Esophagus muscularis mucosa (tissue), 4 donors: ENCODE measurements around the gene CKLF. TPM values are rescaled to one million over a fixed set of nuclear protein-coding genes. Genes with fewer than 3 reads are reported as not detected.

Source experiments
- DNase-seq: peaks from one replicate; pipeline ENCODE4 v3.0.0-alpha.2; 2017; ENCODE audit errors: extremely low spot score
- H3K27ac ChIP-seq, 4 donors: fragments of 200-600 bp; sonication (generic); replicated peaks in 1 of 4; 1 replicate in 3 of 4; 2 replicates in 1 of 4; pipeline ENCODE4 v1.5.1; 2016 to 2019; ENCODE audit warnings: mild to moderate bottlenecking in 1 of 4
- H3K27me3 ChIP-seq, 4 donors: fragments of 200-600 bp; sonication (generic); one replicate each; pipeline versions ENCODE4 v1.5.1 to v1.6.0; 2016 to 2019
- H3K36me3 ChIP-seq, 4 donors: fragments of 200-600 bp; sonication (generic); one replicate each; pipeline ENCODE4 v1.5.1; 2016 to 2019
- H3K4me1 ChIP-seq, 4 donors: fragments of 200-600 bp; sonication (generic); one replicate each; pipeline ENCODE4 v1.5.1; 2016 to 2019
- H3K4me3 ChIP-seq, 4 donors: fragments of 200-600 bp; sonication (generic); 1 replicate in 2 of 4; 2 replicates in 2 of 4; pipeline ENCODE4 v1.5.1; 2016 to 2019; ENCODE audit warnings: mild to moderate bottlenecking in 4 of 4, moderate library complexity in 1 of 4
- H3K9me3 ChIP-seq, 4 donors: fragments of 200-600 bp; sonication (generic); 1 replicate in 3 of 4; 2 replicates in 1 of 4; pipeline ENCODE4 v1.5.1; 2016 to 2019
- EP300 ChIP-seq: sonication (generic); formaldehyde crosslinking; IDR thresholded peaks from one replicate; pipeline ENCODE4 v1.6.1; 2017; ENCODE audit warnings: antibody characterized with exemption
- POLR2A ChIP-seq: fragments of 450-650 bp; IDR thresholded peaks from one replicate; pipeline ENCODE4 v1.6.1; 2017; ENCODE audit warnings: antibody characterized with exemption, moderate library complexity, mild to moderate bottlenecking, low read depth
- POLR2AphosphoS5 ChIP-seq, 2 donors: sonication (generic); formaldehyde crosslinking; IDR thresholded peaks; one replicate each; pipeline ENCODE4 v1.6.1; 2017; ENCODE audit warnings: antibody characterized with exemption in 2 of 2
- WGBS: methylation state at CpG from one replicate; pipeline ENCODE4 v1.1.5; 2018; 5-methylcytosine and 5-hydroxymethylcytosine counted together
- intact Hi-C: fragments of 100-400 bp; cut with DNase I; formaldehyde crosslinking; loops from one replicate; pipeline ENCODE4 v1.15.1; 2023
- total RNA-seq, 4 donors: library from RNA; depleted of rRNA; stranded (reverse); fragments of >200 nt; gene quantifications; one replicate each; pipeline versions ENCODE4 v1.1.0 to v1.2.1, GENCODE V29; 2016
- TF ChIP-seq, protein P1 (sequence below), 3 experiments: fragments of 200-600 bp in 2 of 3; fragments of 450-650 bp in 1 of 3; sonication (generic) in 2 of 3; IDR thresholded peaks; one replicate each; pipeline ENCODE4 v1.5.1; 2017 to 2019; ENCODE audit warnings: antibody characterized with exemption in 3 of 3, mild to moderate bottlenecking in 2 of 3, moderate library complexity in 1 of 3

CKLF gene
- total RNA-seq, 4 donors from 2014 or later, result 18.1 to 28.2 (median 24.2) TPM

DNA sequence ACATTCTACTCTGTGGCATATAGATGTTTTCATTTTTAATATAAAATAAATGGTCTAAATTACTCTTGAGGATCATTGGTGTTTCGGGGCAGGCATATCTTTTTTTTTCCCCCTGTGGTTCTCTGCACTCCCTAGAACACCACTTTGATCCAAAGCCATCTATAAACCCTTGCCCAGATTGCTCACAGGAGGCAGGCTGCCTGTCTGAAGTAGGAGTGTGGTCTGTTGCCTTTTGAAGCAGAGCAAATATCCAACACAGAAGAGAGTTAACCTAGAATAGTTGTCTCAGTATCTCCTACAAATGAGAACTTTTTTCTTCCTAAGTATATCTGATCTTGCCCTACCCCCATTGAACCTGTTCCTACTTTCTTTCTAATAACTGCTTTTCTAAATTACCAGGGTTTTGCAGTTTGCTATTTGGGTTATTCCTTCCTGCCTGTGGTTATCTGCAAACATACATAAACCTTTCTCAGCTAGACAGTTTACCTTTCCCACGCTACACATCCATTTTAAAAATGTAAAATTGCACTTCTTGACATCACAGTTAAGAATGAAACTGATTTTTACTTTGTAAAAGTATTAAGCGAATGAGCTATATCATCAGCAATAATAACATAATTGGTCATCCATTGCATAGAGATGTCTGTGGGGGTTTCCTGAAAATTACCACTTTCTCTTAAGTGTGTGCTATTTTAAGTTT lies 9.2 kb downstream of the CKLF start:
- WGBS, result 92% methylated on average over 3 of the region's 3 CpGs
- intact Hi-C loops, result no loop called here
- H3K36me3 ChIP-seq, result peaks cover 6 to 36% (median 20%) of the 10 kb centered on the region in 4 donors
- H3K27ac ChIP-seq, result no peak overlapping the region
- no peaks in the 10 kb centered on the region for H3K9me3 ChIP-seq
- TF ChIP-seq EP300 (no peak), POLR2A (no peak)
- TF ChIP-seq, protein P1, sequence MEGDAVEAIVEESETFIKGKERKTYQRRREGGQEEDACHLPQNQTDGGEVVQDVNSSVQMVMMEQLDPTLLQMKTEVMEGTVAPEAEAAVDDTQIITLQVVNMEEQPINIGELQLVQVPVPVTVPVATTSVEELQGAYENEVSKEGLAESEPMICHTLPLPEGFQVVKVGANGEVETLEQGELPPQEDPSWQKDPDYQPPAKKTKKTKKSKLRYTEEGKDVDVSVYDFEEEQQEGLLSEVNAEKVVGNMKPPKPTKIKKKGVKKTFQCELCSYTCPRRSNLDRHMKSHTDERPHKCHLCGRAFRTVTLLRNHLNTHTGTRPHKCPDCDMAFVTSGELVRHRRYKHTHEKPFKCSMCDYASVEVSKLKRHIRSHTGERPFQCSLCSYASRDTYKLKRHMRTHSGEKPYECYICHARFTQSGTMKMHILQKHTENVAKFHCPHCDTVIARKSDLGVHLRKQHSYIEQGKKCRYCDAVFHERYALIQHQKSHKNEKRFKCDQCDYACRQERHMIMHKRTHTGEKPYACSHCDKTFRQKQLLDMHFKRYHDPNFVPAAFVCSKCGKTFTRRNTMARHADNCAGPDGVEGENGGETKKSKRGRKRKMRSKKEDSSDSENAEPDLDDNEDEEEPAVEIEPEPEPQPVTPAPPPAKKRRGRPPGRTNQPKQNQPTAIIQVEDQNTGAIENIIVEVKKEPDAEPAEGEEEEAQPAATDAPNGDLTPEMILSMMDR (IDR thresholded peaks at IDR 0.05), result no peak
- no peaks in the 10 kb centered on the region for H3K27me3 ChIP-seq
- no peak for DNase-seq
- H3K4me3 ChIP-seq, result no peak overlapping the region
- peaks cover 4 to 12% (median 10%) of the 10 kb centered on the region in 4 donors for H3K4me1 ChIP-seq

DNA sequence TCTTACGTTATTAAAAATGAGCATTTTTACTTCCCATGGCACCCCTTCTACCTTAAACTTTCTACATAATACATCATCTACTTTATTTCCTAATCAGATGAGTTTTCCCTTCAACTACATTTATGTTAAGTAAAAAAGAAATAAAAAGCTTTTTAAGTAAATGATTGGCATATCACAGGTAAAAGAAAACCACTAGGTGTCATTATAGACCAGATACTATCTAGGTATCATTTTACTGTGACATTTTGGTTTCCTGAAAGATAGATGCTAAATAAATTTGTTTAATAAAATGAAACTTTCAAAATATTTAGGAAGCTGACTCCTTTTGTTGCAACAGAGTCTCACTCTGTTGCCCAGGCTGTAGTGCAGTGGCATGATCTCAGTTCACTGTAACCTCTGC lies 10.0 kb downstream of the CKLF start:
- no peak overlapping the region for H3K4me3 ChIP-seq
- no peaks in the 10 kb centered on the region for H3K27me3 ChIP-seq
- H3K27ac ChIP-seq, result no peak overlapping the region
- 88% methylated on average over 1 of the region's 1 CpG for WGBS
- H3K9me3 ChIP-seq, result no peaks in the 10 kb centered on the region
- TF ChIP-seq, protein P1 (IDR thresholded peaks at IDR 0.05), result no peak
- no peak for TF ChIP-seq EP300
- TF ChIP-seq POLR2AphosphoS5 (IDR thresholded peaks at IDR 0.05), result no peak
- no peak for TF ChIP-seq POLR2A
- peaks cover 11 to 43% (median 22%) of the 10 kb centered on the region in 4 donors for H3K36me3 ChIP-seq
- H3K4me1 ChIP-seq, result peaks cover 0 to 12% (median 10%) of the 10 kb centered on the region in 4 donors
- DNase-seq, result no peak
- intact Hi-C loops, result no loop called here

DNA sequence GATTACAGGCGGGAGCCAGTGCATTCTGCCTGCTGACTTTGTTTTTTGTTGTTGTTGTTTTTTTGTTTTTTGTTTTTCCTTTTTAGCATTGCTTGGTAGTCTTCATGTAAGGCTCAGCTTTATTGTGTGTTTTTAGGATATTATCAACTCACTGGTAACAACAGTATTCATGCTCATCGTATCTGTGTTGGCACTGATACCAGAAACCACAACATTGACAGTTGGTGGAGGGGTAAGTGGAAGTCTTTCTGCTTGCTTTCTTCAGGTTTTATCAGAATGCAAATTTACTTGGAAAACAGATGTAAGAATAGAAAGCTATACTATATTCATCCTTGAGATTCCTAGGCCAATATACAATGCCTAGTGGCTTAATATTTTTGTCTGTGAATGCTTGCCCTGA lies 10.6 kb downstream of the CKLF start:
- WGBS, result 78% methylated on average over 2 of the region's 2 CpGs
- peaks cover 0 to 12% (median 10%) of the 10 kb centered on the region in 4 donors for H3K4me1 ChIP-seq
- H3K27me3 ChIP-seq, result no peaks in the 10 kb centered on the region
- intact Hi-C loops, result no loop called here
- H3K9me3 ChIP-seq, result no peaks in the 10 kb centered on the region
- no peak overlapping the region for H3K4me3 ChIP-seq
- H3K27ac ChIP-seq, result no peak overlapping the region
- TF ChIP-seq, protein P1 (IDR thresholded peaks at IDR 0.05), result no peak
- TF ChIP-seq EP300, result no peak
- TF ChIP-seq POLR2AphosphoS5 (IDR thresholded peaks at IDR 0.05), result no peak
- no peak for TF ChIP-seq POLR2A
- peaks cover 11 to 42% (median 22%) of the 10 kb centered on the region in 4 donors for H3K36me3 ChIP-seq
- no peak for DNase-seq

DNA sequence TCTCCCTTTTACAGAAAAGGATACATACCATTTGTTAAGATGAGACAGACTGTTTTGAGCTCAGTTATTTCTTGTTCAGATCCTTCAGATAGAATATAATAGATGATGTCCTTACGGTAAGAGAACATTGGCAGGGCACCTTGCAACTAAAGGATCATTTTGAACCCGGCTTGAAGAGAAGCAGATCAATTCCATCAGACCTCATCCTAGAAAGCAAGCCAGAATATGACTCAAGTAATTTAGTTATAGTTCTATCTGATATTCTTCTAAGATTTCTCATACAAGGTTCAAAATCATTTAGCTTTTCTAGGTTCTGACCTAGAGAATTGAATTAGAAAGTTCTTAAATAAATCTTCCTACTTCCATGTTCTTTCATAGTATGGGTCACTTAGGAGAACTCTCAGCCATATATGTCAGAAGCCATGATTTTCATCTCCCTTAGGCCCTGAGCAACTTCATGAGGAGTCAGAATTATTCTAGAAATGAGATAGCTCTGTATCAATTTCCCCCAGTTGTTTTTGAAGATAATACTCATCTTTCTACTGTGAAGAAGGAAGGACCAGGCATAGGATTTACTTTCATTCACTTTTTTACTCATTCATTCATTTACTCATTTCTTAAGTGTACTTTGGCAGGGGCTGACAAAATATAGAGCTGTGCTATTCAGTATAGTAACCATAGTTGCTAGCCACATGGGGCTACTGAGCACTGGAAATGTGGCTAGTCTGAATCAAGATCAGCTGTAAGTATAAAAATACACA lies 11.4 kb downstream of the CKLF start:
- intact Hi-C loops, result no loop called here
- Histone ChIP-seq H3K4me3 (no peak overlapping the region), H3K27me3 (no peaks in the 10 kb centered on the region), H3K9me3 (no peaks in the 10 kb centered on the region), H3K36me3 (peaks cover 11 to 35% (median 22%) of the 10 kb centered on the region in 4 donors), H3K27ac (peak overlapping the region in 1 of 4 donors; percentile 11), H3K4me1 (peaks cover 0 to 12% (median 10%) of the 10 kb centered on the region in 4 donors)
- WGBS, result 59% methylated on average over 2 of the region's 2 CpGs
- DNase-seq, result no peak
- TF ChIP-seq POLR2A, result no peak
- no peak for TF ChIP-seq POLR2AphosphoS5 (IDR thresholded peaks at IDR 0.05)
- TF ChIP-seq, protein P1 (IDR thresholded peaks at IDR 0.05), result no peak
- TF ChIP-seq EP300, result no peak
